GM23338 (cell line): ENCODE results near the gene BRCA1. TPM values are rescaled to one million over a fixed set of nuclear protein-coding genes. Genes with fewer than 3 reads are reported as not detected.

Experiments used
- ATAC-seq: fragments of 200-7000 bp; cut with Tn5 transposase; 3 replicates; pipeline ENCODE4 v1.9.1; 2020
- DNase-seq: peaks from one replicate; pipeline ENCODE4 v3.0.0-alpha.2; 2015; ENCODE audit warnings: low spot score
- H2AFZ ChIP-seq: fragments of 200-600 bp; sonication (generic); 2 replicates; pipeline ENCODE4 v1.8.0; 2016; ENCODE audit warnings: antibody characterized with exemption, mild to moderate bottlenecking, moderate library complexity
- H3F3A ChIP-seq: fragments of 200-600 bp; sonication (generic); replicated peaks from 2 replicates; pipeline ENCODE4 v1.8.0; 2017; ENCODE audit warnings: antibody characterized with exemption, mixed run types, low read depth
- H3K27ac ChIP-seq: fragments of 200-600 bp; sonication (generic); 2 replicates; pipeline ENCODE4 v1.6.1; 2016; ENCODE audit warnings: low read depth
- H3K27me3 ChIP-seq: fragments of 200-600 bp; sonication (generic); 2 replicates; pipeline ENCODE4 v1.8.0; 2016; ENCODE audit warnings: mild to moderate bottlenecking, mixed run types, moderate library complexity; ENCODE audit not compliant: insufficient read depth
- H3K36me3 ChIP-seq: fragments of 200-600 bp; sonication (generic); 2 replicates; pipeline ENCODE4 v1.8.0; 2016; ENCODE audit warnings: mild to moderate bottlenecking; ENCODE audit not compliant: insufficient read depth
- H3K4me1 ChIP-seq: fragments of 200-600 bp; sonication (generic); 2 replicates; pipeline ENCODE4 v1.8.0; 2016; ENCODE audit warnings: mild to moderate bottlenecking, moderate library complexity; ENCODE audit not compliant: insufficient read depth
- H3K4me2 ChIP-seq: fragments of 200-600 bp; sonication (generic); 2 replicates; pipeline ENCODE4 v1.7.1; 2017; ENCODE audit warnings: mixed run types
- H3K4me3 ChIP-seq: fragments of 200-600 bp; sonication (generic); 2 replicates; pipeline ENCODE4 v1.6.1; 2016; ENCODE audit warnings: mixed run types
- H3K79me2 ChIP-seq: fragments of 200-600 bp; sonication (generic); replicated peaks from 2 replicates; pipeline ENCODE4 v1.8.0; 2017; ENCODE audit warnings: mild to moderate bottlenecking; ENCODE audit not compliant: insufficient read depth
- H3K9me2 ChIP-seq: fragments of 200-600 bp; sonication (generic); 2 replicates; pipeline ENCODE4 v1.8.0; 2017; ENCODE audit not compliant: insufficient read depth
- H4K20me1 ChIP-seq: fragments of 200-600 bp; sonication (generic); replicated peaks from 2 replicates; pipeline ENCODE4 v1.8.0; 2017; ENCODE audit warnings: mild to moderate bottlenecking; ENCODE audit not compliant: insufficient read depth
- H3K27ac Mint-ChIP-seq: 2 replicates; pipeline ENCODE4 v1.8.0; 2020; ENCODE audit warnings: inconsistent platforms, mild to moderate bottlenecking, moderate library complexity, mixed read lengths
- H3K27me3 Mint-ChIP-seq: 3 replicates; pipeline ENCODE4 v1.8.0; 2022; ENCODE audit warnings: low read depth, mild to moderate bottlenecking, moderate library complexity, mixed read lengths, inconsistent platforms; ENCODE audit not compliant: insufficient read depth, poor library complexity
- H3K36me3 Mint-ChIP-seq: 3 replicates; pipeline ENCODE4 v1.8.0; 2021; ENCODE audit warnings: low read depth, mild to moderate bottlenecking, inconsistent platforms, moderate library complexity, mixed read lengths
- H3K4me1 Mint-ChIP-seq: 3 replicates; pipeline ENCODE4 v1.8.0; 2020; ENCODE audit warnings: mild to moderate bottlenecking, inconsistent platforms, mixed read lengths
- H3K4me3 Mint-ChIP-seq: 3 replicates; pipeline ENCODE4 v1.8.0; 2021; ENCODE audit warnings: moderate library complexity, mild to moderate bottlenecking, inconsistent platforms, mixed read lengths
- H3K9me3 Mint-ChIP-seq: 3 replicates; pipeline ENCODE4 v1.8.0; 2020; ENCODE audit warnings: moderate library complexity, mild to moderate bottlenecking, inconsistent platforms, mixed read lengths
- CREB1 ChIP-seq: fragments of 250-450 bp; sonication (Bioruptor Pico); IDR thresholded peaks from 2 replicates; pipeline ENCODE4 v1.5.0; 2020; ENCODE audit warnings: low read depth, mild to moderate bottlenecking, moderate library complexity
- EZH2 ChIP-seq: fragments of 200-600 bp; sonication (generic); IDR thresholded peaks from one replicate; pipeline ENCODE4 v1.8.0; 2017; ENCODE audit warnings: antibody characterized with exemption, mild to moderate bottlenecking, low read depth; ENCODE audit not compliant: unreplicated experiment
- NANOG ChIP-seq: IDR thresholded peaks from 2 replicates; pipeline ENCODE4 v1.6.1; 2016; ENCODE audit warnings: antibody characterized with exemption, borderline replicate concordance
- POLR2AphosphoS5 ChIP-seq: IDR thresholded peaks from 2 replicates; pipeline ENCODE4 v1.6.1; 2016; ENCODE audit warnings: antibody characterized with exemption, low read depth
- STAT1 ChIP-seq: IDR thresholded peaks from one replicate; pipeline ENCODE4 v1.6.1; 2016; ENCODE audit warnings: antibody characterized with exemption; ENCODE audit not compliant: unreplicated experiment
- ZNF331 ChIP-seq: fragments of 250-450 bp; sonication (Bioruptor Pico); IDR thresholded peaks from 2 replicates; pipeline ENCODE4 v1.5.0; 2020; ENCODE audit warnings: low read depth, mild to moderate bottlenecking, moderate library complexity
- ZNF462 ChIP-seq: fragments of 250-450 bp; sonication (Bioruptor Pico); IDR thresholded peaks from 2 replicates; pipeline ENCODE4 v1.5.0; 2020; ENCODE audit warnings: mild to moderate bottlenecking, moderate library complexity
- polyA plus RNA-seq: library from polyadenylated mRNA; unstranded; fragments of >200 nt; fragmentation: Nextera tagmentation; extraction: Ambion mirVana; gene quantifications from 2 replicates; pipeline ENCODE4 v1.2.1, GENCODE V29; 2016
- total RNA-seq: library from RNA; depleted of rRNA; stranded (reverse); fragments of >200 nt; shearing (Covaris generic); gene quantifications from 2 replicates; pipeline ENCODE4 v1.2.3, GENCODE V29; 2014
- TF ChIP-seq, protein P1 (sequence below): IDR thresholded peaks from 2 replicates; pipeline ENCODE4 v1.6.1; 2016; ENCODE audit warnings: antibody characterized with exemption
- TF ChIP-seq, protein P2 (sequence below): IDR thresholded peaks from one replicate; pipeline ENCODE4 v1.6.1; 2018; ENCODE audit warnings: antibody characterized with exemption; ENCODE audit not compliant: unreplicated experiment

Gene BRCA1
- total and polyA plus RNA-seq, 2 experiments from 2014 or later: 43.2 to 45.9 TPM

DNA sequence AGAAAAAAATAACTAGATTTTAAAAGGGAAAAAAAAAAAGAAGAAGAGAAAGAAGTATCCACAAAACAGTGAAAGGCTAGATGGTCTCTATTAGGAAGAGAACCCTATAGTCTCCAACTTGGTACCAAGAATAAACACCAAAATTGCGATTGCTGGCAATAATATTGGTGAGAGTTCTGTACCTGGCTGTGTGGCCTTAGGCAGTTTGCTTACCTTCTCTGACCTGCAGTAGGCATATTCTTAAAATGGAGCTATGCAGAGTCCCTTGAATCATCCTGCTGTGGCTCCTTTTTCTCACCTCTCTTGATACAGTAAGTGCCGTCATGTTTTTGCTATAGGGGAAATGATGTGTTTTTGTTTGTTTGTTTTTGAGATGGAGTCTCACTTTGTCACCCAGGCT lies 35.1 kb downstream of the BRCA1 start:
- DNase-seq (no peak), ATAC-seq (no peak)
- Mint-ChIP-seq H3K4me1 (peaks cover 4% of the 10 kb centered on the region; the same call in 2 of the 3 replicates), H3K9me3 (no peaks in the 10 kb centered on the region), H3K27me3 (no peaks in the 10 kb centered on the region), H3K36me3 (peaks cover 24% of the 10 kb centered on the region; the same call in 2 of the 3 replicates), H3K4me3 (no peak overlapping the region), H3K27ac (no peak overlapping the region)
- Histone ChIP-seq H3K9me2 (no peaks in the 10 kb centered on the region), H2AFZ (no peak overlapping the region), H3K4me2 (no peak overlapping the region), H3K27ac (no peak overlapping the region), H3K27me3 (no peaks in the 10 kb centered on the region), H3K4me3 (no peak overlapping the region), H3F3A (peaks cover 7% of the 10 kb centered on the region; the same call in 1 of the 2 replicates), H4K20me1 (0 out of 2 replicates have a peak, but pooled peaks cover 4% of the 10 kb centered on the region), H3K36me3 (peaks cover 13% of the 10 kb centered on the region; the same call in 1 of the 2 replicates), H3K4me1 (no peaks in the 10 kb centered on the region), H3K79me2 (no peaks in the 10 kb centered on the region)
- TF ChIP-seq STAT1: no peak
- TF ChIP-seq ZNF462: no peak
- TF ChIP-seq, protein P1, sequence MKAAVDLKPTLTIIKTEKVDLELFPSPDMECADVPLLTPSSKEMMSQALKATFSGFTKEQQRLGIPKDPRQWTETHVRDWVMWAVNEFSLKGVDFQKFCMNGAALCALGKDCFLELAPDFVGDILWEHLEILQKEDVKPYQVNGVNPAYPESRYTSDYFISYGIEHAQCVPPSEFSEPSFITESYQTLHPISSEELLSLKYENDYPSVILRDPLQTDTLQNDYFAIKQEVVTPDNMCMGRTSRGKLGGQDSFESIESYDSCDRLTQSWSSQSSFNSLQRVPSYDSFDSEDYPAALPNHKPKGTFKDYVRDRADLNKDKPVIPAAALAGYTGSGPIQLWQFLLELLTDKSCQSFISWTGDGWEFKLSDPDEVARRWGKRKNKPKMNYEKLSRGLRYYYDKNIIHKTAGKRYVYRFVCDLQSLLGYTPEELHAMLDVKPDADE: no peak
- TF ChIP-seq NANOG: no peak
- no peak for TF ChIP-seq ZNF331
- TF ChIP-seq, protein P2, sequence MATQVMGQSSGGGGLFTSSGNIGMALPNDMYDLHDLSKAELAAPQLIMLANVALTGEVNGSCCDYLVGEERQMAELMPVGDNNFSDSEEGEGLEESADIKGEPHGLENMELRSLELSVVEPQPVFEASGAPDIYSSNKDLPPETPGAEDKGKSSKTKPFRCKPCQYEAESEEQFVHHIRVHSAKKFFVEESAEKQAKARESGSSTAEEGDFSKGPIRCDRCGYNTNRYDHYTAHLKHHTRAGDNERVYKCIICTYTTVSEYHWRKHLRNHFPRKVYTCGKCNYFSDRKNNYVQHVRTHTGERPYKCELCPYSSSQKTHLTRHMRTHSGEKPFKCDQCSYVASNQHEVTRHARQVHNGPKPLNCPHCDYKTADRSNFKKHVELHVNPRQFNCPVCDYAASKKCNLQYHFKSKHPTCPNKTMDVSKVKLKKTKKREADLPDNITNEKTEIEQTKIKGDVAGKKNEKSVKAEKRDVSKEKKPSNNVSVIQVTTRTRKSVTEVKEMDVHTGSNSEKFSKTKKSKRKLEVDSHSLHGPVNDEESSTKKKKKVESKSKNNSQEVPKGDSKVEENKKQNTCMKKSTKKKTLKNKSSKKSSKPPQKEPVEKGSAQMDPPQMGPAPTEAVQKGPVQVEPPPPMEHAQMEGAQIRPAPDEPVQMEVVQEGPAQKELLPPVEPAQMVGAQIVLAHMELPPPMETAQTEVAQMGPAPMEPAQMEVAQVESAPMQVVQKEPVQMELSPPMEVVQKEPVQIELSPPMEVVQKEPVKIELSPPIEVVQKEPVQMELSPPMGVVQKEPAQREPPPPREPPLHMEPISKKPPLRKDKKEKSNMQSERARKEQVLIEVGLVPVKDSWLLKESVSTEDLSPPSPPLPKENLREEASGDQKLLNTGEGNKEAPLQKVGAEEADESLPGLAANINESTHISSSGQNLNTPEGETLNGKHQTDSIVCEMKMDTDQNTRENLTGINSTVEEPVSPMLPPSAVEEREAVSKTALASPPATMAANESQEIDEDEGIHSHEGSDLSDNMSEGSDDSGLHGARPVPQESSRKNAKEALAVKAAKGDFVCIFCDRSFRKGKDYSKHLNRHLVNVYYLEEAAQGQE: no peak
- TF ChIP-seq EZH2: no peak
- TF ChIP-seq POLR2AphosphoS5: no peak
- TF ChIP-seq CREB1 (CRISPR knock-in tag): no peak
